ENCODE results near the gene FOXK2. TPM values are rescaled to one million over a fixed set of nuclear protein-coding genes. Genes with fewer than 3 reads are reported as not detected.

The FOXK2 gene
- polyA plus RNA-seq, 2 of the 4 experiments (the other 2 are of a cell fraction), result 34.8 to 39.2 TPM

- TF ChIP-seq NR3C1 (IDR thresholded peaks at IDR 0.05), result no peak
- TF ChIP-seq HEYL (CRISPR knock-in tag; IDR thresholded peaks at IDR 0.05), result no peak
- TF ChIP-seq HOXA7 (CRISPR knock-in tag; IDR thresholded peaks at IDR 0.05), result no peak
- no peak for TF ChIP-seq EP300 (IDR thresholded peaks at IDR 0.05)
- no peak for TF ChIP-seq RFX5 (IDR thresholded peaks at IDR 0.05)
- TF ChIP-seq JUN (IDR thresholded peaks at IDR 0.05), result peak; percentile 50 to 91; a peak in 3 of 5 replicates
- no peak for TF ChIP-seq PBX3 (IDR thresholded peaks at IDR 0.05)
- TF ChIP-seq MAZ (IDR thresholded peaks at IDR 0.05; ENCODE audit: borderline replicate concordance, low read depth, low read length), result no peak
- TF ChIP-seq POLR2A (IDR thresholded peaks at IDR 0.05; ENCODE audit: low read length), result peak; percentile 98
- no peak for TF ChIP-seq POLR2AphosphoS2 (conservative IDR thresholded peaks at IDR 0.05; ENCODE audit: low read length)
- no peak for TF ChIP-seq BHLHE40 (IDR thresholded peaks at IDR 0.05; ENCODE audit: low read depth, low read length)
- TF ChIP-seq RCOR1 (IDR thresholded peaks at IDR 0.05; ENCODE audit: low read depth, low read length), result no peak
- TF ChIP-seq GATA3 (IDR thresholded peaks at IDR 0.05; ENCODE audit: borderline replicate concordance), result 0 out of 2 replicates have a peak, but pooled peaks have one; percentile 19
- no peak for TF ChIP-seq SMC3 (IDR thresholded peaks at IDR 0.05)
- no peak for TF ChIP-seq HOXB13 (CRISPR knock-in tag; IDR thresholded peaks at IDR 0.05; ENCODE audit: low read depth)
- TF ChIP-seq RAD21 (conservative IDR thresholded peaks at IDR 0.05 in 1 of 2, IDR thresholded peaks at IDR 0.05 in 1 of 2), result no peak
- peak; percentile 61; the same call in 1 of the 2 replicates for TF ChIP-seq ELK1 (IDR thresholded peaks at IDR 0.05; ENCODE audit: low read depth, low read length)
- TF ChIP-seq ZC3H11A (IDR thresholded peaks at IDR 0.05), result no peak
- TF ChIP-seq MAX (IDR thresholded peaks at IDR 0.05), result peak; percentile 92
- TF ChIP-seq CEBPB (IDR thresholded peaks at IDR 0.05), result no peak
- TF ChIP-seq CHD2 (IDR thresholded peaks at IDR 0.05; ENCODE audit: low read length, partially characterized antibody), result no peak
- TF ChIP-seq EHMT2 (IDR thresholded peaks at IDR 0.05; ENCODE audit: low read depth), result no peak
- no peak for TF ChIP-seq ZNF302 (CRISPR knock-in tag; IDR thresholded peaks at IDR 0.05)
- TF ChIP-seq NFE2L2 (conservative IDR thresholded peaks at IDR 0.05; ENCODE audit: low read length), result no peak
- no peak for TF ChIP-seq FOSL2 (IDR thresholded peaks at IDR 0.05)
- TF ChIP-seq FOSL2 (CRISPR knock-in tag; IDR thresholded peaks at IDR 0.05), result no peak
- TF ChIP-seq CTCF (IDR thresholded peaks at IDR 0.05), result no peak
- TF ChIP-seq TFCP2L1 (CRISPR knock-in tag; IDR thresholded peaks at IDR 0.05), result no peak
- TF ChIP-seq MAFK (IDR thresholded peaks at IDR 0.05; ENCODE audit: partially characterized antibody), result no peak
- peak; percentile 37; the same call in 1 of the 2 replicates for TF ChIP-seq TP53 (CRISPR knock-in tag; IDR thresholded peaks at IDR 0.05)
- no peak for TF ChIP-seq RNF2 (IDR thresholded peaks at IDR 0.05; ENCODE audit: borderline replicate concordance, low read depth)
- TF ChIP-seq ZFP36 (IDR thresholded peaks at IDR 0.05; ENCODE audit: borderline replicate concordance, partially characterized antibody), result no peak
- no peak for TF ChIP-seq KDM1A (IDR thresholded peaks at IDR 0.05; ENCODE audit: low read depth)
- no peak for TF ChIP-seq HDAC2 (IDR thresholded peaks at IDR 0.05)
- no peak for TF ChIP-seq FOSB (CRISPR knock-in tag; IDR thresholded peaks at IDR 0.05)
- no peak for TF ChIP-seq SREBF2 (IDR thresholded peaks at IDR 0.05)
- TF ChIP-seq MYC (IDR thresholded peaks at IDR 0.05; ENCODE audit: borderline replicate concordance, low read length), result peak; percentile 79
- TF ChIP-seq, protein P1, sequence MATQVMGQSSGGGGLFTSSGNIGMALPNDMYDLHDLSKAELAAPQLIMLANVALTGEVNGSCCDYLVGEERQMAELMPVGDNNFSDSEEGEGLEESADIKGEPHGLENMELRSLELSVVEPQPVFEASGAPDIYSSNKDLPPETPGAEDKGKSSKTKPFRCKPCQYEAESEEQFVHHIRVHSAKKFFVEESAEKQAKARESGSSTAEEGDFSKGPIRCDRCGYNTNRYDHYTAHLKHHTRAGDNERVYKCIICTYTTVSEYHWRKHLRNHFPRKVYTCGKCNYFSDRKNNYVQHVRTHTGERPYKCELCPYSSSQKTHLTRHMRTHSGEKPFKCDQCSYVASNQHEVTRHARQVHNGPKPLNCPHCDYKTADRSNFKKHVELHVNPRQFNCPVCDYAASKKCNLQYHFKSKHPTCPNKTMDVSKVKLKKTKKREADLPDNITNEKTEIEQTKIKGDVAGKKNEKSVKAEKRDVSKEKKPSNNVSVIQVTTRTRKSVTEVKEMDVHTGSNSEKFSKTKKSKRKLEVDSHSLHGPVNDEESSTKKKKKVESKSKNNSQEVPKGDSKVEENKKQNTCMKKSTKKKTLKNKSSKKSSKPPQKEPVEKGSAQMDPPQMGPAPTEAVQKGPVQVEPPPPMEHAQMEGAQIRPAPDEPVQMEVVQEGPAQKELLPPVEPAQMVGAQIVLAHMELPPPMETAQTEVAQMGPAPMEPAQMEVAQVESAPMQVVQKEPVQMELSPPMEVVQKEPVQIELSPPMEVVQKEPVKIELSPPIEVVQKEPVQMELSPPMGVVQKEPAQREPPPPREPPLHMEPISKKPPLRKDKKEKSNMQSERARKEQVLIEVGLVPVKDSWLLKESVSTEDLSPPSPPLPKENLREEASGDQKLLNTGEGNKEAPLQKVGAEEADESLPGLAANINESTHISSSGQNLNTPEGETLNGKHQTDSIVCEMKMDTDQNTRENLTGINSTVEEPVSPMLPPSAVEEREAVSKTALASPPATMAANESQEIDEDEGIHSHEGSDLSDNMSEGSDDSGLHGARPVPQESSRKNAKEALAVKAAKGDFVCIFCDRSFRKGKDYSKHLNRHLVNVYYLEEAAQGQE (IDR thresholded peaks at IDR 0.05), result no peak
- TF ChIP-seq NPAS2 (CRISPR knock-in tag; IDR thresholded peaks at IDR 0.05; ENCODE audit: borderline replicate concordance), result no peak
- TF ChIP-seq FOXS1 (CRISPR knock-in tag; IDR thresholded peaks at IDR 0.05), result no peak
Measured at GRCh38 chr17:82648165-82648668, 128.7 kb downstream of the FOXK2 start, which contains the start of gene WDR45B (continued).
